PC-3 (cell line): ENCODE data around the gene TRMT6. TPM values are rescaled to one million over a fixed set of nuclear protein-coding genes. Genes with fewer than 3 reads are reported as not detected.

Experiments used
- ATAC-seq: fragments of 200-7000 bp; cut with Tn5 transposase; 2 replicates; pipeline ENCODE4 v1.9.1; 2020; ENCODE audit warnings: mild to moderate bottlenecking, moderate library complexity
- BruUV-seq: library from RNA; stranded (reverse); fragments of 400-500 nt; replicated peaks from 2 replicates; lab custom pipeline; 2021; lab: Mats Ljungman, UMichigan
- CTCF ChIA-PET: fragments of 300-600 bp; sonication (Branson Sonifier 250); formaldehyde crosslinking; loops from one replicate; lab custom pipeline; 2022; ENCODE audit warnings: antibody characterized with exemption; lab: Charles Lee
- POLR2A ChIA-PET: fragments of 300-600 bp; sonication (Branson Sonifier 250); formaldehyde crosslinking; loops from one replicate; lab custom pipeline; 2022; ENCODE audit warnings: antibody characterized with exemption; ENCODE audit not compliant: unreplicated experiment; lab: Charles Lee
- DNase-seq: peaks from one replicate; pipeline ENCODE4 v3.0.0-alpha.2; 2015
- H2AFZ ChIP-seq: fragments of 300-600 bp; sonication (generic); 2 replicates; pipeline ENCODE4 v1.6.0; 2016; ENCODE audit warnings: antibody characterized with exemption, low read length
- H3F3A ChIP-seq: fragments of 300-600 bp; sonication (generic); one replicate; pipeline ENCODE4 v1.6.0; 2017; ENCODE audit warnings: antibody characterized with exemption, low read length, control low read depth, mild to moderate bottlenecking; ENCODE audit not compliant: unreplicated experiment
- H3K27ac ChIP-seq: fragments of 300-600 bp; sonication (generic); 2 replicates; pipeline ENCODE4 v1.5.1; 2016; ENCODE audit warnings: mild to moderate bottlenecking, low read length
- H3K27me3 ChIP-seq: fragments of 300-600 bp; sonication (generic); 2 replicates; pipeline ENCODE4 v1.6.1; 2016; ENCODE audit warnings: low read length, mixed read lengths
- H3K36me3 ChIP-seq: fragments of 300-600 bp; sonication (generic); 2 replicates; pipeline ENCODE4 v1.6.1; 2016; ENCODE audit warnings: low read depth, mixed run types, low read length, mixed read lengths
- H3K4me1 ChIP-seq: fragments of 300-600 bp; sonication (generic); 2 replicates; pipeline ENCODE4 v1.5.1; 2016; ENCODE audit warnings: low read length; ENCODE audit not compliant: insufficient read depth
- H3K4me2 ChIP-seq: fragments of 300-600 bp; sonication (generic); 2 replicates; pipeline ENCODE4 v1.6.0; 2016; ENCODE audit warnings: low read length
- H3K4me3 ChIP-seq: fragments of 300-600 bp; sonication (generic); 2 replicates; pipeline ENCODE4 v1.5.1; 2016; ENCODE audit warnings: mild to moderate bottlenecking, low read length, mixed read lengths
- H3K79me2 ChIP-seq: fragments of 300-600 bp; sonication (generic); 2 replicates; pipeline ENCODE4 v1.6.1; 2017; ENCODE audit warnings: low read length, mixed read lengths
- H3K9ac ChIP-seq: fragments of 300-600 bp; sonication (generic); 2 replicates; pipeline ENCODE4 v1.6.0; 2016; ENCODE audit warnings: mild to moderate bottlenecking, low read length
- H3K9me2 ChIP-seq: fragments of 300-600 bp; sonication (generic); replicated peaks from 2 replicates; pipeline ENCODE4 v1.6.1; 2016; ENCODE audit warnings: mixed run types, low read length, mixed read lengths
- H3K9me3 ChIP-seq: fragments of 300-600 bp; sonication (generic); 2 replicates; pipeline ENCODE4 v1.6.1; 2016; ENCODE audit warnings: low read length, mixed read lengths
- H4K20me1 ChIP-seq: fragments of 300-600 bp; sonication (generic); 2 replicates; pipeline ENCODE4 v1.6.1; 2016; ENCODE audit warnings: low read length, mixed read lengths
- EZH2 ChIP-seq: fragments of 300-600 bp; sonication (generic); IDR thresholded peaks from one replicate; pipeline ENCODE4 v1.6.1; 2017; ENCODE audit warnings: antibody characterized with exemption, mild to moderate bottlenecking, low read length; ENCODE audit not compliant: unreplicated experiment
- EZH2phosphoT487 ChIP-seq: fragments of 300-600 bp; sonication (generic); IDR thresholded peaks from 2 replicates; pipeline ENCODE4 v1.6.1; 2018; ENCODE audit warnings: mild to moderate bottlenecking, antibody characterized with exemption, low read length, borderline replicate concordance
- intact Hi-C: fragments of 100-400 bp; cut with micrococcal nuclease; formaldehyde crosslinking; loops from 2 replicates; pipeline ENCODE4 v1.9.0; 2023
- total RNA-seq: library from RNA; depleted of rRNA; stranded (reverse); fragments of >200 nt; gene quantifications from 2 replicates; pipeline ENCODE4 v1.2.3, GENCODE V29; 2014
- TF ChIP-seq, protein P1 (sequence below): fragments of 300-600 bp; sonication (generic); conservative IDR thresholded peaks from 2 replicates; pipeline ENCODE4 v1.5.1; 2017; ENCODE audit warnings: antibody characterized with exemption, low read depth, mild to moderate bottlenecking, low read length

TRMT6 gene
- total RNA-seq, 1 experiment from 2014 or later: 44.0 TPM

DNA sequence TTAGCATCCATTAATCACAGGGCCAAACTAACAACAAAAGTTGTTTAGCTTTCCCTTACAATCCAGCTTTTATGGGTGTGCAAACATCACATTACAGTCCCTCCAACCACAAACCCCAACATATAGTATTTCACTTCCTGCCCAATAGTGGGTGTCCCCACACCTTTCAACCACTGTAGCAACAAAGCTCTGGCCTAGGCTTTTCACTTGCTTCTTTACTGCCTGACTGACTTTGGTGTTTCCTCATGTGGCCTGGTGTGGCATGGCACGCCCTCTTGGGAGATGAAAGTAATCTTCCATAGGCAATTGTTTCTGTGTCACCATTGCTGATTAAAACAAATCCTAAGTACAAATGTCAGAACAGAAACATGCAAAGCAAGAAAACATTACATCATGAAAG, 46.4 kb upstream of the TRMT6 start:
- TF ChIP-seq EZH2phosphoT487: no peak
- H2AFZ ChIP-seq: no peak overlapping the region
- ChIA-PET CTCF (interaction anchor here (0.5 kb wide), 1 partner anchor 154 kb away, joined by 3 read pairs; no protein-coding TSS in a partner anchor), POLR2A (interaction anchor here (0.6 kb wide), 1 partner anchor 281 kb away, joined by 4 read pairs; no protein-coding TSS in a partner anchor)
- no peaks in the 10 kb centered on the region for H4K20me1 ChIP-seq
- peak; percentile 44 for DNase-seq
- no peak overlapping the region for H3K27ac ChIP-seq
- ATAC-seq: peak; percentile 93
- no peaks in the 10 kb centered on the region for H3K27me3 ChIP-seq
- no peaks in the 10 kb centered on the region for H3K9me3 ChIP-seq
- H3K9me2 ChIP-seq: no peaks in the 10 kb centered on the region
- no TSS peak for BruUV-seq
- no peaks in the 10 kb centered on the region for H3K79me2 ChIP-seq
- H3K4me3 ChIP-seq: no peak overlapping the region
- H3K9ac ChIP-seq: no peak overlapping the region
- peaks cover 42% of the 10 kb centered on the region for H3K36me3 ChIP-seq
- H3K4me2 ChIP-seq: no peak overlapping the region
- H3K4me1 ChIP-seq: peaks cover 10% of the 10 kb centered on the region
- intact Hi-C loops: no loop called here
- no peaks in the 10 kb centered on the region for H3F3A ChIP-seq

GRCh38 chr20:5991623-5992441, 41.5 kb upstream of the TRMT6 start:
- CTCF ChIA-PET: interaction anchor here (0.6 kb wide), 1 partner anchor 156 kb away, joined by 3 read pairs; no protein-coding TSS in a partner anchor
- Histone ChIP-seq H2AFZ (no peak overlapping the region), H3K4me1 (peaks cover 32% of the 10 kb centered on the region), H3F3A (no peaks in the 10 kb centered on the region), H4K20me1 (no peaks in the 10 kb centered on the region), H3K36me3 (peaks cover 58% of the 10 kb centered on the region), H3K9ac (peak overlapping the region; percentile 41), H3K27me3 (no peaks in the 10 kb centered on the region), H3K9me2 (no peaks in the 10 kb centered on the region), H3K4me2 (peak overlapping the region; percentile 37), H3K9me3 (no peaks in the 10 kb centered on the region), H3K79me2 (no peaks in the 10 kb centered on the region), H3K27ac (peak overlapping the region; percentile 71), H3K4me3 (no peak overlapping the region)
- peak; percentile 72 for DNase-seq
- intact Hi-C loops: loop anchor here (1.0 kb wide), 1 partner anchor 42 kb away; the partner anchor contains the start of genes MCM8 and TRMT6
- ATAC-seq: peak; percentile 87
- POLR2A ChIA-PET: no interaction called here
- BruUV-seq: no TSS peak
- TF ChIP-seq EZH2phosphoT487 (no peak), EZH2 (no peak)
- TF ChIP-seq, protein P1, sequence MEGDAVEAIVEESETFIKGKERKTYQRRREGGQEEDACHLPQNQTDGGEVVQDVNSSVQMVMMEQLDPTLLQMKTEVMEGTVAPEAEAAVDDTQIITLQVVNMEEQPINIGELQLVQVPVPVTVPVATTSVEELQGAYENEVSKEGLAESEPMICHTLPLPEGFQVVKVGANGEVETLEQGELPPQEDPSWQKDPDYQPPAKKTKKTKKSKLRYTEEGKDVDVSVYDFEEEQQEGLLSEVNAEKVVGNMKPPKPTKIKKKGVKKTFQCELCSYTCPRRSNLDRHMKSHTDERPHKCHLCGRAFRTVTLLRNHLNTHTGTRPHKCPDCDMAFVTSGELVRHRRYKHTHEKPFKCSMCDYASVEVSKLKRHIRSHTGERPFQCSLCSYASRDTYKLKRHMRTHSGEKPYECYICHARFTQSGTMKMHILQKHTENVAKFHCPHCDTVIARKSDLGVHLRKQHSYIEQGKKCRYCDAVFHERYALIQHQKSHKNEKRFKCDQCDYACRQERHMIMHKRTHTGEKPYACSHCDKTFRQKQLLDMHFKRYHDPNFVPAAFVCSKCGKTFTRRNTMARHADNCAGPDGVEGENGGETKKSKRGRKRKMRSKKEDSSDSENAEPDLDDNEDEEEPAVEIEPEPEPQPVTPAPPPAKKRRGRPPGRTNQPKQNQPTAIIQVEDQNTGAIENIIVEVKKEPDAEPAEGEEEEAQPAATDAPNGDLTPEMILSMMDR: no peak

- peak overlapping the region; percentile 71 for H3K27ac ChIP-seq
- ChIA-PET POLR2A (no interaction called here), CTCF (no interaction called here)
- no peaks in the 10 kb centered on the region for H4K20me1 ChIP-seq
- intact Hi-C loops: loop anchor here (1.0 kb wide), 1 partner anchor 41 kb away; the partner anchor contains the start of genes MCM8 and TRMT6
- peaks cover 55% of the 10 kb centered on the region for H3K36me3 ChIP-seq
- H3K9me2 ChIP-seq: no peaks in the 10 kb centered on the region
- TF ChIP-seq EZH2: no peak
- TF ChIP-seq, protein P1: no peak
- TF ChIP-seq EZH2phosphoT487: no peak
- ATAC-seq: no peak
- H3K27me3 ChIP-seq: no peaks in the 10 kb centered on the region
- H3K4me1 ChIP-seq: peaks cover 41% of the 10 kb centered on the region
- peak overlapping the region; percentile 11; the same call in 1 of the 2 replicates for H3K9ac ChIP-seq
- no TSS peak for BruUV-seq
- H2AFZ ChIP-seq: no peak overlapping the region
- no peaks in the 10 kb centered on the region for H3K9me3 ChIP-seq
- no peak overlapping the region for H3K4me3 ChIP-seq
- peak overlapping the region; percentile 2 for H3K4me2 ChIP-seq
- no peaks in the 10 kb centered on the region for H3F3A ChIP-seq
- no peak for DNase-seq
- no peaks in the 10 kb centered on the region for H3K79me2 ChIP-seq
Observed at GRCh38 chr20:5990946-5991345, 40.6 kb upstream of the TRMT6 start.
